ENCODE data around the gene ZNF780A. TPM values are rescaled to one million over a fixed set of nuclear protein-coding genes. Genes with fewer than 3 reads are reported as not detected.

The ZNF780A gene
- total and polyA plus RNA-seq, 2 experiments from 2014 or later, result 12.3 to 15.0 TPM

DNA sequence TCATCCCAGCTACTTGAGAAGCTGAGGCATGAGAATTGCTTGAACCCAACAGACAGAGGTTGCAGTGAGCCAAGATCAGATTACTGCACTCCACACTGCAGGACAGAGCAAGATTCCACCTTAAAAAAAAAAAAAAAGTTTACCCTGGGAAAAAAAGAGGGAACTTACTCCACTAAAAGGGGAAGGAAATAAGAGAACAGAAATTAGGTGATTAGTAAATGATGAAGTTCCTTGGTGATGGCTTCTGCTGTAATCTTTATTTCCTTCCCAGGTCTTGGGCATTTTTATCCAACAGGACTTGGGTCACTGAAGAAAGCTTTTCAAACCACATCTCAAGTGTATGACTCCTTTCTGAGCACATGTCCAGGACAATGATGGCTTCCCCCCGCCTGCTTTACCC, 9.3 kb downstream of the ZNF780A start:
- Mint-ChIP-seq H3K27ac (no peak overlapping the region), H3K36me3 (ENCODE audit: low read depth) (peaks cover 77% of the 10 kb centered on the region), H3K4me3 (no peak overlapping the region), H3K27me3 (ENCODE audit: insufficient read depth, low read depth, poor library complexity) (peaks cover 8% of the 10 kb centered on the region), H3K9me3 (peaks cover 42% of the 10 kb centered on the region), H3K4me1 (peaks cover 6% of the 10 kb centered on the region)
- Histone ChIP-seq H2AFZ (no peak overlapping the region), H3K4me1 (ENCODE audit: insufficient read depth) (peaks cover 7% of the 10 kb centered on the region; the same call in 1 of the 2 replicates), H3F3A (replicated peaks; ENCODE audit: low read depth) (no peaks in the 10 kb centered on the region), H3K27me3 (ENCODE audit: insufficient read depth) (no peaks in the 10 kb centered on the region), H3K4me3 (no peak overlapping the region), H4K20me1 (replicated peaks; ENCODE audit: insufficient read depth) (no peaks in the 10 kb centered on the region), H3K9me2 (ENCODE audit: insufficient read depth) (0 out of 2 replicates have a peak, but pooled peaks cover 5% of the 10 kb centered on the region), H3K27ac (ENCODE audit: low read depth) (no peak overlapping the region), H3K79me2 (replicated peaks; ENCODE audit: insufficient read depth) (peaks cover 5% of the 10 kb centered on the region; the same call in 1 of the 2 replicates), H3K4me2 (no peak overlapping the region), H3K36me3 (ENCODE audit: insufficient read depth) (peaks cover 31% of the 10 kb centered on the region)
- TF ChIP-seq JUNB (IDR thresholded peaks at IDR 0.05; ENCODE audit: unreplicated experiment), result no peak
- TF ChIP-seq STAT1 (IDR thresholded peaks at IDR 0.05; ENCODE audit: unreplicated experiment), result no peak
- TF ChIP-seq, protein P1, sequence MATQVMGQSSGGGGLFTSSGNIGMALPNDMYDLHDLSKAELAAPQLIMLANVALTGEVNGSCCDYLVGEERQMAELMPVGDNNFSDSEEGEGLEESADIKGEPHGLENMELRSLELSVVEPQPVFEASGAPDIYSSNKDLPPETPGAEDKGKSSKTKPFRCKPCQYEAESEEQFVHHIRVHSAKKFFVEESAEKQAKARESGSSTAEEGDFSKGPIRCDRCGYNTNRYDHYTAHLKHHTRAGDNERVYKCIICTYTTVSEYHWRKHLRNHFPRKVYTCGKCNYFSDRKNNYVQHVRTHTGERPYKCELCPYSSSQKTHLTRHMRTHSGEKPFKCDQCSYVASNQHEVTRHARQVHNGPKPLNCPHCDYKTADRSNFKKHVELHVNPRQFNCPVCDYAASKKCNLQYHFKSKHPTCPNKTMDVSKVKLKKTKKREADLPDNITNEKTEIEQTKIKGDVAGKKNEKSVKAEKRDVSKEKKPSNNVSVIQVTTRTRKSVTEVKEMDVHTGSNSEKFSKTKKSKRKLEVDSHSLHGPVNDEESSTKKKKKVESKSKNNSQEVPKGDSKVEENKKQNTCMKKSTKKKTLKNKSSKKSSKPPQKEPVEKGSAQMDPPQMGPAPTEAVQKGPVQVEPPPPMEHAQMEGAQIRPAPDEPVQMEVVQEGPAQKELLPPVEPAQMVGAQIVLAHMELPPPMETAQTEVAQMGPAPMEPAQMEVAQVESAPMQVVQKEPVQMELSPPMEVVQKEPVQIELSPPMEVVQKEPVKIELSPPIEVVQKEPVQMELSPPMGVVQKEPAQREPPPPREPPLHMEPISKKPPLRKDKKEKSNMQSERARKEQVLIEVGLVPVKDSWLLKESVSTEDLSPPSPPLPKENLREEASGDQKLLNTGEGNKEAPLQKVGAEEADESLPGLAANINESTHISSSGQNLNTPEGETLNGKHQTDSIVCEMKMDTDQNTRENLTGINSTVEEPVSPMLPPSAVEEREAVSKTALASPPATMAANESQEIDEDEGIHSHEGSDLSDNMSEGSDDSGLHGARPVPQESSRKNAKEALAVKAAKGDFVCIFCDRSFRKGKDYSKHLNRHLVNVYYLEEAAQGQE (IDR thresholded peaks at IDR 0.05; ENCODE audit: unreplicated experiment), result no peak
- TF ChIP-seq CREB1 (CRISPR knock-in tag; IDR thresholded peaks at IDR 0.05; ENCODE audit: low read depth), result no peak
- TF ChIP-seq, protein P2, sequence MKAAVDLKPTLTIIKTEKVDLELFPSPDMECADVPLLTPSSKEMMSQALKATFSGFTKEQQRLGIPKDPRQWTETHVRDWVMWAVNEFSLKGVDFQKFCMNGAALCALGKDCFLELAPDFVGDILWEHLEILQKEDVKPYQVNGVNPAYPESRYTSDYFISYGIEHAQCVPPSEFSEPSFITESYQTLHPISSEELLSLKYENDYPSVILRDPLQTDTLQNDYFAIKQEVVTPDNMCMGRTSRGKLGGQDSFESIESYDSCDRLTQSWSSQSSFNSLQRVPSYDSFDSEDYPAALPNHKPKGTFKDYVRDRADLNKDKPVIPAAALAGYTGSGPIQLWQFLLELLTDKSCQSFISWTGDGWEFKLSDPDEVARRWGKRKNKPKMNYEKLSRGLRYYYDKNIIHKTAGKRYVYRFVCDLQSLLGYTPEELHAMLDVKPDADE (IDR thresholded peaks at IDR 0.05), result no peak
- no peak for TF ChIP-seq ZNF114 (CRISPR knock-in tag; IDR thresholded peaks at IDR 0.05)
- no peak for TF ChIP-seq EZH2phosphoT487 (IDR thresholded peaks at IDR 0.05; ENCODE audit: unreplicated experiment)
- ATAC-seq (no peak), DNase-seq (ENCODE audit: low spot score) (no peak)

DNA sequence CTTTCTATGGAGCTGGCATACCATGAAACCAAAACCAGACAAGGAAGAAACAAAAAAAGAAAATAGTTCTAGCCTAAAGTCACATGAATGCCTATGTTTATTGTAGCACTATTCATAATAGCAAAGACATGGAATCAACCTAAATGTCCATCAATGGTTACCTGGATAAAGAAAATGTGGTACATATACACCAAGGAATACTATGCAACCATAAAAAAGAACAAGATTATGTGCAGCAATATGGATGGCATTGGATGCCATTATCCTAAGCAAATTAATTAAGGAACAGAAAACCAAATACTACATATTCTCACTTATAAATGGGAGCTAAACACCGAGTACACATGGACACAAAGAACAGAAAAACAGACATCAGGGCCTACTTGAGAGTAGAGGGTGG, 10.5 kb downstream of the ZNF780A start:
- H3K9me2 ChIP-seq (ENCODE audit: insufficient read depth), result 0 out of 2 replicates have a peak, but pooled peaks cover 5% of the 10 kb centered on the region
- H3K27me3 ChIP-seq (ENCODE audit: insufficient read depth), result no peaks in the 10 kb centered on the region
- no peaks in the 10 kb centered on the region; the same call in 1 of the 2 replicates for H3K79me2 ChIP-seq (replicated peaks; ENCODE audit: insufficient read depth)
- H3K4me3 ChIP-seq, result no peak overlapping the region
- peaks cover 38% of the 10 kb centered on the region for H3K36me3 ChIP-seq (ENCODE audit: insufficient read depth)
- peaks cover 53% of the 10 kb centered on the region for H3K9me3 Mint-ChIP-seq
- no peak overlapping the region for H2AFZ ChIP-seq
- no peak overlapping the region for H3K27ac Mint-ChIP-seq
- H3K4me1 Mint-ChIP-seq, result peaks cover 6% of the 10 kb centered on the region
- no peaks in the 10 kb centered on the region for H4K20me1 ChIP-seq (replicated peaks; ENCODE audit: insufficient read depth)
- no peak for DNase-seq (ENCODE audit: low spot score)
- H3K27ac ChIP-seq (ENCODE audit: low read depth), result no peak overlapping the region
- no peaks in the 10 kb centered on the region for H3F3A ChIP-seq (replicated peaks; ENCODE audit: low read depth)
- no peak overlapping the region for H3K4me2 ChIP-seq
- no peak for ATAC-seq
- H3K4me3 Mint-ChIP-seq, result no peak overlapping the region
- H3K36me3 Mint-ChIP-seq (ENCODE audit: low read depth), result peaks cover 88% of the 10 kb centered on the region
- peaks cover 8% of the 10 kb centered on the region for H3K27me3 Mint-ChIP-seq (ENCODE audit: insufficient read depth, low read depth, poor library complexity)
- H3K4me1 ChIP-seq (ENCODE audit: insufficient read depth), result peaks cover 7% of the 10 kb centered on the region; the same call in 1 of the 2 replicates
- TF ChIP-seq, protein P3, sequence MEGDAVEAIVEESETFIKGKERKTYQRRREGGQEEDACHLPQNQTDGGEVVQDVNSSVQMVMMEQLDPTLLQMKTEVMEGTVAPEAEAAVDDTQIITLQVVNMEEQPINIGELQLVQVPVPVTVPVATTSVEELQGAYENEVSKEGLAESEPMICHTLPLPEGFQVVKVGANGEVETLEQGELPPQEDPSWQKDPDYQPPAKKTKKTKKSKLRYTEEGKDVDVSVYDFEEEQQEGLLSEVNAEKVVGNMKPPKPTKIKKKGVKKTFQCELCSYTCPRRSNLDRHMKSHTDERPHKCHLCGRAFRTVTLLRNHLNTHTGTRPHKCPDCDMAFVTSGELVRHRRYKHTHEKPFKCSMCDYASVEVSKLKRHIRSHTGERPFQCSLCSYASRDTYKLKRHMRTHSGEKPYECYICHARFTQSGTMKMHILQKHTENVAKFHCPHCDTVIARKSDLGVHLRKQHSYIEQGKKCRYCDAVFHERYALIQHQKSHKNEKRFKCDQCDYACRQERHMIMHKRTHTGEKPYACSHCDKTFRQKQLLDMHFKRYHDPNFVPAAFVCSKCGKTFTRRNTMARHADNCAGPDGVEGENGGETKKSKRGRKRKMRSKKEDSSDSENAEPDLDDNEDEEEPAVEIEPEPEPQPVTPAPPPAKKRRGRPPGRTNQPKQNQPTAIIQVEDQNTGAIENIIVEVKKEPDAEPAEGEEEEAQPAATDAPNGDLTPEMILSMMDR (conservative IDR thresholded peaks at IDR 0.05; ENCODE audit: low read depth in 2 of 2), result no peak
- TF ChIP-seq EZH2 (IDR thresholded peaks at IDR 0.05; ENCODE audit: low read depth, unreplicated experiment) (no peak), ZNF114 (CRISPR knock-in tag; IDR thresholded peaks at IDR 0.05) (no peak), EZH2phosphoT487 (IDR thresholded peaks at IDR 0.05; ENCODE audit: unreplicated experiment) (no peak), JUNB (IDR thresholded peaks at IDR 0.05; ENCODE audit: unreplicated experiment) (no peak)
- TF ChIP-seq, protein P2 (IDR thresholded peaks at IDR 0.05), result no peak
